ENCODE data around the gene MTRR.

The MTRR gene

DNA sequence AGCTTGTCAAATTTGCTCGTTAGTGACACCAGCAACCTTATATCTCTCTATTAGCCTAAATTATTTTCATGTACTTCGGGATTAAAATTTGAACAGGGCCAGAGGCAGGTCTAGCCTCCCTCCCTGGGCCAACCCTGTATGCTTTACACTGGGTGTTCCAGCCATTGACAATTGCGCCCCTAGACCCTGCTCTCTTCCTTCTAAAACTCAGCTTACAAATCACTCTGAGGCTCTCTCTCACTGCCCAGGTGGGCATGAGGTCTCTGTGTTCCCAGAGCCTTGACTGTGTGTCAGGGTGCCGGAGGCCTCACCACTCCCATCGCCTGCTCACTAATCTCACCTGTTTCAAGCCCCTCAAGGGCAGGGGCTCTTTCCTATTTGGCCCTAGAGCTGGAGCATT, 11.6 kb upstream of the MTRR start:
- DNase-seq (ENCODE audit: low spot score), result no peak

GRCh38 chr5:7857926-7858632, 10.9 kb upstream of the MTRR start:
- DNase-seq (ENCODE audit: low spot score), result no peak

- no peak for DNase-seq (ENCODE audit: low spot score)
Measured at GRCh38 chr5:7866196-7866595, 2.8 kb upstream of the MTRR start.

DNA sequence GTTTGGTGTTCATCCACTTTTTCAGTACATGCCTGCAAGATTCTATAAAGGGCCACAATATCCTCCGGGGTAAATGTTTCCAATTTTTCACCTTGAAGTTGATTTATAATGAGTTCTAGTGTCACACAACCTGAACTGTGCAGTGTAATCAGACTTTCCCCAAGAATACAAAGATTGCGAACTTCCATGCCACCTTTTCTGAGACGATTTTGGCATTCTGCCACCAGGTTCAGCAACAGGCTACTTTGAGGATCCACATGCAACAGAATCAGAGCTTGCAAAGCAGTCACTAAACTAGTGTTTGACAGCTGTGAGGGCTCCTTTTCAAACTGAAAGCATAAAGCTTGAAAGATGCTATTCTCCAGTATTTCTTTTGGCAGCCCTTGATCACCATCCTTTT, 1.7 kb upstream of the MTRR start:
- peak; percentile 22 for DNase-seq (ENCODE audit: low spot score)

DNA sequence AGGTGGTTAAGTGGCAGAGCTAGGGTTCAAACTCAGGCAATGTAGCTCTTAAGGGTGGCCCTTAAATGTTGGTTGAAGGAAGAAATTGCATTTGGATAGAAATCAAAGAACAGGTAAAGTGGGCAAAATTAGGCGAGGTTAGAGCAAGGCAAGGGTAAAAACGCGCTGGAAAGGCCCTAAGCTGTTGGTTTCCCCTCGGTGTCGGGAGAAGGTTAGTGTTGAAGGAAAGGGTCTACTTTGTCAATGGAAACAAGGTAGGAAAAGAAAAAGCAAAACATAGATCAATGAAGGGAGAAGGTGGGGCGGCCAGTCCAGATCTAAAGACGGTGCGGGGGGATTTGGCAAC, 548 bp upstream of the MTRR start:
- peak; percentile 35 for DNase-seq (ENCODE audit: low spot score)

- peak; percentile 14 for DNase-seq (ENCODE audit: low spot score)
Measured at GRCh38 chr5:7869474-7870136, 657 bp downstream of the MTRR start.

DNA sequence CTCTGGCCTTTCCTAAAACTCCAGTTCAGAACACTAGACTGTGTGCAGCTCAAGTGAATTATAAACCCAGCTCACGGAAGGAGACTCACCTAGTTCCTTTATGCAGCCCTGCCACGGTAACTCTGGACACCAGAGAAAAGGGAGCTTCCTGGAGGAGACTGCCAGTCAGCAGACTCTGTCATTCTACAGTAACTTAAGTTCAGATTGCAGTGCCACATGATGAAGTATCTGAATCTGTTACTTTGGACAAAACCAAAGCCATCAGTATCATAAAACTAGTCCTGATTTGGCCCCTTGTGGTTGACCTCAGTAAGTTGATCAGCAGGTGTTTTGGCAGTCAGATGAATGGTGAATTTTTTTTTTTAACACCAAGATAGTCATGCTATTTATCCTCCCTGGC, 2.7 kb downstream of the MTRR start:
- DNase-seq (ENCODE audit: low spot score), result no peak

DNA sequence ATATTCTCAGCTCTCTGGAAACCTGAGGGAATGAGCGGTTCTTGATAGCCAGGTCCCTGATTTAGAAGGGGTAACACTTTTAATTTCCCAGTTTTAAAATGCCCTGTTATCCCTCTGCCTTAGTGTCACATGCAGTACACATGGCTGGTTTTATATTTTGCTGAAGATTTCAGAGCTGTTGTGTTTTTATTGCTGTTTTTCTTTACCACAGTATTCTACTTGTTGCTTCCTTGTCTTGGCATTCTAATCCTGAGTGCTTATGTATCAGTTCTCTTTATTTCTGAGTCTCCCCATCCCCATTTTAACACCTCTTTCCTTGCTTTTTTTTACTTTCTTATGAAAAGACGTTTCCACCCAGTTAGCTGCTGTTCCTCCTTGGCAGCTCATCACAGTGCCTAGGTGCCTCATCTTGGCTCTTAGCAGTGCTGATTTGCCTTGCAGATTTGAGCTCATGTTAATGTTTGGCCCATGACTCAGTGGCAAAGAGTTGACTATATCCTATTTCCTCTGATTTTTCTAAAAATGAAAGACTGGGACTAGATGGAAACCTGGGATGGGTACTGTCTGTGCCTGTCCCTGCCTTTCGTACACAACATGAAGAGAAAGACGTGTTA, 3.7 kb downstream of the MTRR start:
- no peak for DNase-seq (ENCODE audit: low spot score)

DNA sequence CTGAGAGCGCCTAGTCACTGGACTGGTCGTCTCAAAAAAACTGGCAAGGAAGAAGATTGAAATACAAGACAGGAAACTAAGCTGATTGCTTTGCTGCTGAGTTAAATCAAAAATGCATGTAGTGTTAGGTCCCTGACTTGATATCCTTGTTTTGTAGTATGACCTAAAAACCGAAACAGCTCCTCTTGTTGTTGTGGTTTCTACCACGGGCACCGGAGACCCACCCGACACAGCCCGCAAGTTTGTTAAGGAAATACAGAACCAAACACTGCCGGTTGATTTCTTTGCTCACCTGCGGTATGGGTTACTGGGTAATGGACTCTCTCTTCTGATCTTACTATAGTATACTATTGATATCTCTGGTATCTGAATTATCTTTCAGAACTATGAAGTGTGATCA, 4.3 kb downstream of the MTRR start:
- no peak for DNase-seq (ENCODE audit: low spot score)

- no peak for DNase-seq (ENCODE audit: low spot score)
Measured at GRCh38 chr5:7874639-7875038, 5.7 kb downstream of the MTRR start.

- no peak for DNase-seq (ENCODE audit: low spot score)
Measured at GRCh38 chr5:7875151-7875550, 6.2 kb downstream of the MTRR start.

GRCh38 chr5:7876867-7877266, 7.9 kb downstream of the MTRR start:
- DNase-seq (ENCODE audit: low spot score), result no peak

- DNase-seq (ENCODE audit: low spot score), result no peak
Measured at GRCh38 chr5:7877851-7878250, 8.9 kb downstream of the MTRR start.

GRCh38 chr5:7878381-7878873, 9.5 kb downstream of the MTRR start:
- no peak for DNase-seq (ENCODE audit: low spot score)

- DNase-seq (ENCODE audit: low spot score), result no peak
Measured at GRCh38 chr5:7881091-7881490, 12.1 kb downstream of the MTRR start.

- no peak for DNase-seq (ENCODE audit: low spot score)
Measured at GRCh38 chr5:7881816-7882215, 12.9 kb downstream of the MTRR start.

- DNase-seq (ENCODE audit: low spot score), result no peak
Measured at GRCh38 chr5:7882926-7883325, 14.0 kb downstream of the MTRR start.

DNA sequence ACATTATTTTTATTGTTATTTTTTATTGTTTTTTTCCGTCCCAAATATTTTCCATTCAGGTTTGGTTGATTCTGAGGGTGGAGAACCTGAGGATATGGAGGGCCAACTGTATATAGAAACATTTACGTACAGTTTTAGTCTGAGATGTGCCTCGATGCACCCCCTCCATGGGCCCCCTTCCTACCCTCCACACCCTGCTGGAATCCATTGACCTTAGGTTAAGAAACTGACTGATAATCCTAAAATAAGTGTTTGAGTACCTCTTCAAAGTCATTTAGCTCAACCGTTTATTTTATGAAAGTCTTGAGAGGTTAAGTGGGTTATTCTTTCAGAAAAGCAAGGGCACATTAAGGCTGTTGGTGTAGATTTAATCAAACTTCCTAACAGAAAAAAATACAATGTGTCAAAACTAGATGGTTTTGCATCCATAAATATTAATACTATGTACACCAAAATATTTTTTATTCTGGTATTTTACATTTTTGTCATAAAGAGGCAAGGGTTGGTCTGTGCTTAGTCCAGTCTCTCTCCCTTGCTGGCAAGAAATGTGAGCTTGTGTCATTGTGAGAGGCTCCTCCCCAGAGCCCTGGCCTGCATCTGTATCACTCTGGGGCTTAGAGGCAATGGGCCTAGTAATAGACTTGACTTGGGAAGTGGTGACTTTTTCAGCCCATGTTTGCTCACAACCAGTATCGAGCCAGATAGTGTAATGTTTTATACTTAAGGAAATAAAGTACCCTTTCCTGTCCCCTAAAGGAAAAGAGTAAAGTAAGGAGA, 15.7 kb downstream of the MTRR start:
- DNase-seq (ENCODE audit: low spot score), result no peak

GRCh38 chr5:7886849-7887475, 18.0 kb downstream of the MTRR start:
- peak; percentile 55 for DNase-seq (ENCODE audit: low spot score)

- DNase-seq (ENCODE audit: low spot score), result no peak
Measured at GRCh38 chr5:7888901-7889300, 20.0 kb downstream of the MTRR start.

GRCh38 chr5:7894439-7894838, 25.5 kb downstream of the MTRR start:
- no peak for DNase-seq (ENCODE audit: low spot score)

- DNase-seq (ENCODE audit: low spot score), result no peak
Measured at GRCh38 chr5:7894860-7895259, 25.9 kb downstream of the MTRR start.
